Activated CD4-positive, CD25-positive, alpha-beta regulatory T cell treated with anti-CD3 and anti-CD28 coated beads, Interleukin-2, amount 50 U/mL, for 16 hours (primary cell): Measurements from ENCODE around the gene NKD1.

Experiments used
- DNase-seq: peaks from one replicate; pipeline ENCODE4 v3.0.0-alpha.2; 2020; ENCODE audit warnings: low read depth, low spot score

NKD1 gene

GRCh38 chr16:50629334-50629733 lies 81.1 kb downstream of the NKD1 start:
- DNase-seq: no peak

- no peak for DNase-seq
Measured at GRCh38 chr16:50630394-50631020, 82.3 kb downstream of the NKD1 start.

DNA sequence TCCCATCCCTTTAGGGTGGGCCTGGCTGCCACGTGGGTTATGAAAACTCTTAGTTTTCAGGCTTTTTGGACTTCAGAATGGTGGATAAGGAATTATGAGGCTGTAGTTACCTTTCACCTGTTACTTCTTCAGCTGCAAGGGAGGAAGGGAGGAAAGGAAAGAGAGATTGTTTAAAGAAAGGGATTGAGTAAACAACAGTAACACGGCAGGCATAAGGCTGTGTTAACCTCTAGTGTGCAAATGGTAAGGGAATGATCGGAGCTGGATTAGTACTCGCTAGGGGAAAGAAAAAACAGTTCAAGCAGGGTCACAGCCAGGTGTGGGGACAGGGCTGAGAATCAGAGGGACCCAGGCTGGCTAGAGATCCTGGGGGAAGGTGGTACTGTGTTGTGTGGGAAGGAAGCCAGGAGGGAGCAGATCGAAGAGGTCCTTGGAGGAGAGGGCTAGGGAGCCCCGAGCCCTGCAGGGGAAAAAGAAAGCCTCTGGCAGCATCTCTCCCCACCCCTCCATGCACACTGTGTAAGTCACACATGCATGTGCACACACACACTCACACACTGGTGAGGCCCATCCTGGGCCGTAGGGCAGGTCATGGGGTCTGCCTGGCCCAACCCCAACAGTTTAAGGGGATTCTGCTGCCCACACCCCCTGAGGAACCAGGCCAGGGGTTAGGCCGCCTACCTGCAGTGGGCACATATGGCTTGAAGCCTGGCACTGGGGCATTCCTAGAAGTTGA lies 83.2 kb downstream of the NKD1 start:
- no peak for DNase-seq

DNA sequence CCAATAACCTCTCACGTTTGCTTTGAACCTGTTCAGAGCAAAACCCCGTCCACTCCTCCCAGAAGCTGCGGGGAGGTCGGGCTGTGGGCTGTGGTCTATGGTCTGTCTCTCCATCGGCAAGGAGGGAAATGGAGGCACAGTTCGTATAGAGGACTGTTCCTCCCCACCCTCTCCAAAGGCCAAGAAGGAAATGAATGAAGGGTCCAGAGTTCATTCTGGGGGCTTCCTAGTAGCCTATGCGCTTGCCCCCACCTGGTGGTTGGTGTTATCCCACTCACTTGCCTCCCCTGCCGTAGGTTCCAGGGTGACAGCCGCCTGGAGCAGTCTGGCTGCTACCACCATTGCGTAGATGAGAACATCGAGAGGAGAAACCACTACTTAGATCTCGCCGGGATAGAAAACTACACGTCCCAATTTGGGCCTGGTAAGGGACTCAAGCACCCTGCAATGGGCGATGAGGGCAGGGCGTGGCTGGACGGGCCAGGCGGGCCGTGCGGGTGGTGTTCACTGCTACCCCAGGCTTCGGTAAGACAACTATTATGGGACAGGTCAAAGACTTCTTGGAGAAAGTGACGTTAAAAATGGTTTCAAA lies 83.9 kb downstream of the NKD1 start:
- no peak for DNase-seq

- no peak for DNase-seq
Measured at GRCh38 chr16:50632927-50633800, 85.0 kb downstream of the NKD1 start.

DNA sequence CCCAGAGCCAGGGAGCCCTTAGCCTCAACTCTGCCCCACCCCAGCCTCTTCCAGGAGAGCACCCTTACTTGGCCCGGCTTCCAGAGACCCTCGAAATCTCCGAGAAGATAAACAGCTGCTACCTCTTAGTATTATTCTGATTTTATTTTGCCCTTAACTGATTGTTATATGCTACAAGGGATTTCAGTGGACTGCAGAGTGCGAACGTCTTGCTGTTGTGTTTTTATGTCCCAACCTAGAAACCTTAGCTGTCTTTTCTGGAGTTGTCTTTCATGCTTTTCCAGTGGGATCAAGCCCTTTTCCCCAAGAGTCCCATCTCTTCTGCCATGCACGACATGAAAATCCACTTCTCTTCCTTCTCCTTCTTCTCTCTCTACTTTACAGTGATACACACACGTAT lies 85.9 kb downstream of the NKD1 start:
- no peak for DNase-seq

- no peak for DNase-seq
Measured at GRCh38 chr16:50634947-50635346, 86.8 kb downstream of the NKD1 start.

DNA sequence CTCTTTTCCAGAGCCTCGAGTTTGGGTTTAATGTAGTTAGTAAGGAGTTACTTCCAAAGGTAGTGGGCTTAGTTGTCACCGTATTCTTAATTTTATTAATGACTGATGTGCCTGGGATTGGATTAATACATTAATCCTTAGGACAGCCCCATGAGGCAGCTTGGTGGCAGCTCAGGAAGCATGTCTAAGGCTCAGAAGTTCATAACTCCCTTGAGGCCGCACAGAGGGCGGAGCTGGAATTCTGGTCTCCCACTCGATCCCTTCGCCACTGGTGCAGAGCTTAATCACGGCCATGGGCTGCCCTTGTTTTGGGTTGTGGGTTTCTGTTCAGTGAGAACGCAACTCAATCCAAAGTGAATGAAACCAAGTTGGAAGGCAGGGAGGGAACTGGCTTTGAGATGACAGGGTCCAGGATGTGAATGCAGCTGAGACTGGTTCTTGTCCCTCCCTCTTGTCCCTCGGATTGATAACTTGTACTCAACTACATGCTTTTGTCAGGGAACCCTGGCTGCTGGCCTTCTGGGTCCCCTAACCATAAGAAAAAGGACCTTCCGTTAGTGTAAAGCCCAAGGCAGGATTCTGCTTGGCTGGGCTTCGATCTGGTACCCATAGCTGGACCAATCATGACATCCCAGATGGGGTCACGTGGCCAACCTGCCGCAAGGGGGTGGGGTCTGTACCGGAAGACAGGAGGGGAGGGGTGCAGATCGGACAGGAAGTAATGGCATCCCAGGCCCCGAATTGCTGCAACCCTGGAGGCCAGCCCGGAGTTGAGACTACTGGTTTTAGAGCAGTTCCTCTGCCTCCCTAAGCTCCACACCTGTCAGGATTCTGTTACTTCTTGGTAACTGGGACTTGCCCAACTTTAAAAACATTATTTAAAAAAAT lies 87.6 kb downstream of the NKD1 start:
- no peak for DNase-seq

- no peak for DNase-seq
Measured at GRCh38 chr16:50636753-50637374, 88.7 kb downstream of the NKD1 start.

- DNase-seq: no peak
Measured at GRCh38 chr16:50637716-50638602, 89.8 kb downstream of the NKD1 start.

DNA sequence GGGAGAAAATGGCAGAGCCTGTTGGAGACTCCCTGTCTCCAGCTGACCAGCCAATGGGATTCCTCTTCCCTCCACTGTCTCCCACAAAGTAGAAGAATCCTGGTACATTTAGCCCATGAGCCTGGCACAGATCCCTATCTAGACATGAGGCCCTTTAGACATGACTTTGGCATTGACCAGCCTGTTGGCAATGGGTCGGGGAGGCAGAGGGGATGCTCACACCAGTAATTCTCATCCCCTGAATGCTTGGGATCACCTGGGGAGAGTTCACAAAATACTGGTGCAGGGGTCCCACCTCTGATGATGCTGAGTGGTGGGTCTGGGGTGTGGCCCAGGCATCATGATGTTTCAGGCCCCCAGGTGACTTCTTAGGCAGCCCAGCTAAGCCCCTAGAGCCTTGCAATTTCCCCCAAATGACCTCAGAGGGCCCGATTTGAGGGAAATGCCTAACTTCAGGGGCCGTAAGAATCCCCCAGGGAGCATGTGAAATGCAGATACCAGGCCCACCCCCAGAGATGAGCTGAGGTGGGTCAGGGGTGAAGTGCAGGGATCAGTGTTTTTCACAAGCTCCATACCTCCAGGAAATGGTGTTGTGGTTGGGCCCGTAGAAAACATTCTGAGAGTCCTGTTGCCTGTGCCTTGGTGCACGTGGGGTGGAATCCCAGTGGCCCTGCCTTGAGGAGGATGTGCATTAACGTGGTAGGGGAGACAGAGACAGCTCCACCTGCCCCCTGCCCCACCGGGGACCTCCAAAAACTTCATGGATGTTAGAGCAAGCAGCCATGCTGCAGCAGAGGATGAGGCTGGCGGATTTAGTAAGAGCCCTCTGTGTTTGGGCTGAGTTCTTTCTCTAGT lies 90.8 kb downstream of the NKD1 start:
- no peak for DNase-seq

DNA sequence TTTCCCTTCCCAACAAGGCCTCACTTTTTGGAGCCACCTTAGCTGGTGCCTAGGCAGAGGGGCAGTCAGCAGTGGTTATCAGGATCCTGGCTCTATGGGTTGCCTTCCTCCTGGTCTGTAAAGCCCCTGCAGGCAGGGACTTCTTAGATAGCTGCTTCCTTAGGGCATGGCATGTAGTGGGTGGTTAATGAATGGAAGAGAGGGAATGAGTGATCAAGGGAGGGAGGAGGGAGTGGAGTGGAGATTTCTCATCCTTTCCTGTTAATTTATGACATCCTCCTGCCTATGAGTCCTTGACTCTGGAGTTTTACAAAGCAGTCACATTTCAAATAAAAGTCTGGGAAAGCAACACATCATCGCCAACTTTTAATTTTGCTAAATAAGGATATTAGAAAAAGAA lies 92.2 kb downstream of the NKD1 start:
- DNase-seq: no peak

DNA sequence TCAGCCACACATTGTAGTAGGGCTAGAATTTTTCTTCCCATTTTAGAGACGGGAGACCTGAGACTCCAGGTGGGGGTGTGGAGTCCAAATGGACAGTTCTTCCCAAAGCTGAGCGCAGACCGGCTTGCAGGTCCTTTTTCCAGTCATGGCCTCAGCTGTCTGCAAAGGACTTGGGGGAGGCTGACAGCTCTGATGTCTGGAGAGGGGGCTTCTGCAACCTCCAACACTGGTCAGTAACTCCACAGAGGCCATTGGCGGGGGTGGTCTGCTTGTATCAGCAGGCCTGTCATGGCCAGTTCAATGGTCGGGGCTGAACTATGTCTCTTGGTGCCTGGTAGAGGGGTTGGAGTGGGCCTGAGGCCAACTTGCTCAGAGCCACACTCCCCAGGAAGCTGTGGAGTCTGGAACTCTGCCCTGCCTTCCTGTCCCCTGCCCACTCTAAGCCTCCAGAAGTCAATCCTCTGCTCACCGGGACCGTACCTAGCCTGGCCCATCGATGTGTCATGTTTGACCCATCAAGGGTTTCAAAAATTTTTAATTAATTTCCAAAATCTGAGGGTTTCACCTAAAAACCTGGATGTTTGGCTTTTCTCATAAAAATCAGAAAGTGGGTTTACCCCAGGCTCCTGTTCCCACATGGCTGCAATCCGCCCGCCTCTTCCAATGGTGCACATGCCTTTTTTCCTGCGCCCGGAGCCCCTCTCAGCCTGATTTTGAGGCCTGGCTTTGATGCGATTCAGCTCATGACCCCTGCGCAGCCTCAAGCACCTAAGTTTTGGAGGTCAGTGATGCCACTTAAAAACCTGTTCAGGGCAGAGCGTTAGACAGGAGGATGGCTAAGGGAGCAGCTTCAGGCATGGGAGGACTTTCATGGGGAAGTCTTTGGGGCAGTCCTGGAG lies 93.0 kb downstream of the NKD1 start:
- no peak for DNase-seq

GRCh38 chr16:50641818-50642187 lies 93.6 kb downstream of the NKD1 start:
- no peak for DNase-seq

- DNase-seq: no peak
Measured at GRCh38 chr16:50642349-50642748, 94.2 kb downstream of the NKD1 start.

DNA sequence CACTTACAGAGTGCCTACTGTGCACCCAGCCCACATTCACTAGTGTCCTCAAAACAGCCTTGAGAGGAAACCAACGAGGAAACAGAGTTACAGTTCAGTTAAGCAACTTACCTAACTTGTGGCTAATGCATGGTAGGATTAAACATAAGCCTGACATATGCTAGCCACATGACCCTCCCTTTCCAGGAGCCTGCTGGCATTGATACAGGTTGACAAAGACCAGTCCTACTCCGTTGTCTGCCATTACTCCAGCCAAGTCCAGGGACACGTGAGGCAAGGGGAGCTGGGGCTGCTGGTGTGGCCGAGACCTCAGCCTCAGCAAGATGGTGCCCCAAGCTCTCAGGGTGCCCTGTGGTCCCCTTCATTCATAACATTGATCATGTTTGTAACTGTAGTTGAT lies 95.0 kb downstream of the NKD1 start:
- DNase-seq: no peak

DNA sequence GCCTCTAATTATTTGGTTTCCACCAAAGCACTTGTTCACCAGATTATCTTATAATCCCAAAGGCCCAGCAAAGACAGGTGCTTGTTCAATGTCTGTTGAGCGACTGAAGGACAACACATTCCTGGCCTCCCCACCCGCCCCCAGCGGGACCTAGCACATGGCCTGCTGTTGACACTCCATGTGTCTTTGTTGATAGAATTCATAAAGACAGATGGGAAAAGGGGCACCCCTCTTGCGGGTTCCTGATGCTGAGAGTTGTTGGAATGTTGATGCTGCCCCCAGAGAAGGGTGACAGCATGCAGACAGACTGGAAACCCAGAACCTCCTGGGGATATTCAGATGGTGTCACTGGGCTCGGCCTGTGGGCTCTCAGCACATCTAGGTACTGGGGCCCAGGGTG lies 96.0 kb downstream of the NKD1 start:
- no peak for DNase-seq

DNA sequence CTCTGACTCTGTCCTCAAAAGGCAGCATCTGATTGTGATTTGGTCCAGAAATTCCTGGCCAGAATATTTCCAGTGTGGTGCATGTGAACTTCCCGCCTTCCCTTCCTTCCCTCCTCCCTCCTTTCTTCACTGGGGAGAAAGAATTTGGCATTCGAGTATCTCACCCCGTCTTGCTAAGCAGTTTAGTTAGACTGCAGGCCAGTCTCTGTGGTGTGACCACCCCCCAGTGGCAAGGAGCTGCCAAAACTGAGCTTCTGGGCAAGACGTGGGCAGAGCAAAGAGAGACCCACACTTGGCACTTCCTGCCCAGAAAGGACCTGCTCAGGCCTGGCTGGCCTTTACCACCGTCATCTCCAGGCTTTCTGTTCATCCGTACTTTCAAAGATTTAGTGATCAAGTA lies 96.5 kb downstream of the NKD1 start:
- no peak for DNase-seq
